HG02885 (cell line): ENCODE data around the gene LAD1.

Experiments used
- ATAC-seq: cut with Tn5 transposase; IDR thresholded peaks from one replicate; pipeline ENCODE4 v1.9.1; 2021; ENCODE audit warnings: mild to moderate bottlenecking; ENCODE audit not compliant: unreplicated experiment, poor library complexity

The LAD1 gene, protein sequence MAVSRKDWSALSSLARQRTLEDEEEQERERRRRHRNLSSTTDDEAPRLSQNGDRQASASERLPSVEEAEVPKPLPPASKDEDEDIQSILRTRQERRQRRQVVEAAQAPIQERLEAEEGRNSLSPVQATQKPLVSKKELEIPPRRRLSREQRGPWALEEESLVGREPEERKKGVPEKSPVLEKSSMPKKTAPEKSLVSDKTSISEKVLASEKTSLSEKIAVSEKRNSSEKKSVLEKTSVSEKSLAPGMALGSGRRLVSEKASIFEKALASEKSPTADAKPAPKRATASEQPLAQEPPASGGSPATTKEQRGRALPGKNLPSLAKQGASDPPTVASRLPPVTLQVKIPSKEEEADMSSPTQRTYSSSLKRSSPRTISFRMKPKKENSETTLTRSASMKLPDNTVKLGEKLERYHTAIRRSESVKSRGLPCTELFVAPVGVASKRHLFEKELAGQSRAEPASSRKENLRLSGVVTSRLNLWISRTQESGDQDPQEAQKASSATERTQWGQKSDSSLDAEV

GRCh38 chr1:201399018-201399351, at the start of gene LAD1:
Gene LAD1, minus strand, starts transcription at chr1:201399324. Its CDS starts 18 bp downstream, at chr1:201399306.
- no peak for ATAC-seq

DNA sequence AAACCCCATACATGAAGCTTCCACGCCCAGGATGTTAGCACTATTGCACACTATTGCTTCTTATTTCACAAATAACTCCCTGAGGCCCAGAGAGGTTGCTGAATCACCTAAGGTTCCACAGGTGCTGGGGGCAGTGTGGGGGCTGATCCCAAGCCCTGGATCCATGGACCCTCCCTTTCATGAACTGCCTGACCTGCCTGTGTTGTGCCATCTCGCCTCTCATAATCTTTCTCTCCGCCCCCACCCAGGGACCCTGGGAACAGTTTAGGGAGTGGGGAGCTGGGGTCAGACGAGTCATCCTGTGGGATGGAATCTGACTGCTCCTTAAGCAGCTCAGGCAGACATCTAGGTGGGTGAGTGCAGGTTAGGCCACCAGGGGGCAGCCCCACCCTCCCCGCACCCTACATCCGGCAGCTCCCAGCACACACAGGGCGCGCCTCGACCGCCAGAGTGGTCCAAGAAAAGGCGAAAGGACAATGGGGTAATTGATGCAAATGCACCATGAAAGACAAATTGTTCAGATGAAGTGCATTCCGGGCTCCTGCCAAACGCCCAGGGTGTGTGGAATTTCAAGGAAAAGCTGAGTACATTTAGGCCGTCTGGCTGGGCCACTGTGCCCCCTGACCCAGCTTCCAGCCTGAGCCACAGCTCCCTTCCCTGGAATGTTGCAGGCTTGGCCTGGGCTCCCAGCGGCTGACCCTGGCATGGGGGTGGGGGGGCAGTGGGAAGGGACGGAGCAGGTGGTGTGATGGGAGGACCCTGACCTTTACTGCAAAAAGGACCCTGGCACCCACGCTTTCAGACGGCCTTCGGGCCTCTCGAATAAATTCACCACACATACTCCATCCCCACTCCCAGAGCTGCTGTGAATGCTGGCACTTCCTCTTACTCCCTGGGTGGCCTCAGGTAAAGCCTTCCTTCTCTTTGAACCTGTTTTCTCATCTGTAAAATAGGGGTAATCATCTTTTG, 49.1 kb upstream of the LAD1 start:
- peak; percentile 80 for ATAC-seq

DNA sequence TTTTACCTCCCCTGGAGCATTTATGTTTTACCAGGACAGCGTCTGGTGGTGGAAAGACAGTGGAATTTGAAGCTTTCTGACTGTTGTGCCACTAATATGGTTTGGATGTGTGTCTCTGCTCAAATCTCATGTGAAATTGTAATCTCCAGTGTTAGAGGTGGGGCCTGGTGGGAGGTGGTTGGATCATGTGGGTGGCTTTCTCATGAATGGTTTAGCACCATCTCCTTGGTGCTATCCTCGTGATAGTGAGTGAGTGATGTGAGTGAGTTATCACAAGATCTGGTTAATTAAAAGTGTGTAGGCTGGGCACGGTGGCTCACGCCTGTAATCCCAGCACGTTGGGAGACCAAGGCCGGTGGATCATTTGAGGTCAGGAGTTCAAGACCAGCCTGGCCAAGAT, 46.2 kb upstream of the LAD1 start:
- ATAC-seq = no peak

DNA sequence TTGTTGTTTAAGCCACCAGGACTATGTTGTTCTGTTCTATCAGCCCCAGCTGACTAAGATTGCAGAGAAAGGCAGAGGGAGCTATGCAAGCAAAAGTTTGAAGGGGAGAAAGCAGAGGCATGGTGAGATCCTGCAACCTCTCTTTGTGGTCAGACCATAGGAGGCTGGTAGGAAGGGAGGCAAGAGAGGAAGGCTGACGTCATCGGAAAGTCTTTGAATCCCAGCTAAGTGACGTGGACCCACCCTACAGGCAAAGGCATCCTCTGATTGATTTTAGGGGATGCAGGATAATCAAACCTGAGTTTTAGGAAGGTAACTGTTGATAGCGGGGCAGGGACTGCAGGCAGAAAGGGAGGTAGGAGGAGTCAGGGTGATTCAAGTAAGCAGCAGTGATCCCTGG, 45.7 kb upstream of the LAD1 start:
- no peak for ATAC-seq

- ATAC-seq = no peak
Observed at GRCh38 chr1:201443747-201444146, 44.6 kb upstream of the LAD1 start.

DNA sequence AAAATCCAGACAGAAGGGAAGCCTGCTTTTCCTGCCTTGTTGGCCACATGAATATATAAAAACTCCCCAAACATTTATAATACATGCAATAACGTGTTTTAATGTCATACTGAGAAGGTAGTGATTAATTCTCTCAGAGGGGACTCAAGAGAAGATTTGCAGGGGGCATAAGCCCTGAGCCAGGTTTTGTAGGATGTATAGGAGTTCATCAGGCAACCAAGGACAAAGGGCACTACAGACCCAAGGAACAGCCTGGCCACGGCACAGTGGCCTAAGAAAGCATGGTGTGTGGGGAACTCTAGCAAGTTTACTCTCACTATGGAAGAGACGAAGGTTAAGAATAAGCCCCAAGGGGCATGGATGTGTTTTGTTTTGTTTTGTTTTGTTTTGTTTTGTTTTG, 37.8 kb upstream of the LAD1 start:
- no peak for ATAC-seq

- ATAC-seq = no peak
Observed at GRCh38 chr1:201436393-201436792, 37.3 kb upstream of the LAD1 start.

GRCh38 chr1:201434266-201434665, 35.1 kb upstream of the LAD1 start:
- no peak for ATAC-seq

DNA sequence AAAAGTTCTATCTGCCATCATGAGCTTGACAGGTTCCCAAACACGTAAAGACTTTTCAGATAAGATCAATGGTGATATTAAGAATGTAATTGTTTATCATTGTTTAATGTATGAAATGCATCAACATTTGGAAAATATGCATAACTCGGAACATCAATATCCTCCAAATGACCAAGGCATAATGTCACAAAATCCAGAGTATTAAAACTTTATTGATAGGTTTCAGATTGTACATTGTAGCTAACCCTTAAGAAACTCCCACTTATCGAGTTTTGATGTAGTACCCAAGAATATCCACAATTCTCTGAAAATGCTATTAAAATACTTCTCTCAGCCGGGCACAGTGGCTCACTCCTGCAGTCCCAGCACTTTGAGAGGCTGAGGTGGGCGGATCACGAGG, 34.5 kb upstream of the LAD1 start:
- ATAC-seq = no peak

- ATAC-seq = no peak
Observed at GRCh38 chr1:201430776-201431175, 31.7 kb upstream of the LAD1 start.

GRCh38 chr1:201429736-201430501, 30.8 kb upstream of the LAD1 start:
- no peak for ATAC-seq

DNA sequence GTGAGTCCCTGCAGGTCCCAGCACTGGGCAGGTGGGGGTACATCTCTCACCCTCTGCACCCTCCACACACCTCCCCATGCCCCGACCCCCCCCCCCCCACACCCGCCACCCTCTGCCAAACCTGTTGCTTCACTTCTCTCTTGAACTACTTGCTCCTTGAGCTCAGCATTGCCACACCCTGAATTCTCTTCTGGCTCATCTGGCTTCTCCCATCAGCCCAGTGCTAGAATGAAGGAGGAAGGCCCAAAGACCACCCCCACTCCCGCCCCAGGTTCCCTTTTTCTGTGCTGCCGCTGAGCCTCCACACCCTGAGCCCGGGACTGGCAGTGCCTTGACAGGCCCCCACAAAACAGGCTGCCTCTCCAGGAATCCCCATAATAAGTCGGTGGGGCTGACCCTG, 28.8 kb upstream of the LAD1 start:
- no peak for ATAC-seq

DNA sequence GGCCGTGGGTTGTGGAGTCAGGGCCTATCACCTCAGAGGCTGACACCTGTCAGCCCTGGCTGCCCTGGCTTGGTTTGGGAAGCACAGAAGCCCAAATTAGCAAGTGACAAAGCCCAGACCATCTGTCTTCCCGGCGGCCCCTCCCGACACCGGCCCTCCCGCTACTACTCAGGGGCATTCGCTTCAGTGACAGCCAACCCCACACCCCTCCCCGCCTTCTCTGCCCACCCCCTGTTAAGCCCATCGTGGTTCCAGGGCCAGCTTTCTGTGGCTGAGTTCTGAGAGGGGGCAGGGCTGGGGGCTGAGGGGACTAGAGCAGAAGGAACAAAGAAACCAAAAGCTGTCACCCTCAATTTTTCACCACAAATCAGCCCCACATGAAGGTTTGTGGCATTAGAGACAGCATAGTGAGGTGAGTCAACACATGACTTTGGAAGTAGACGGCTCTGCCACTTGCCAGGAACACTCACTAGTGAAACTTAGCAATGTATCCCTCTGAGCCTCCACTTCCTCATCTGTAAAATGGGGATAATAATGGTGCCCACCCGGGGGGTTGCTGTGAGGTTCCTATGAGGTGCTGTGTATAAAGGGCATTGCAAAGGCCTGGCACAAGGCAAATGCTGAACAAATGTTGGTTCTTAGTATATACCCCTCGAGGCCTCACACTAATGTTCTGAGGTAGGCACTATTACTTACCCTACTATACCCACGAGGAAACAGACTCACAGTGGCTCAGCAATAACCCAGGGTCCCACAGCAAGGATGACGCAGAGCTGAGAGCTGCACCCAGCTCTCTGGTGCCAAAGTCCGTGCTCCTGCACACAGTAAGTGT, 27.6 kb upstream of the LAD1 start:
- no peak for ATAC-seq

- ATAC-seq = no peak
Observed at GRCh38 chr1:201424146-201424545, 25.0 kb upstream of the LAD1 start.

DNA sequence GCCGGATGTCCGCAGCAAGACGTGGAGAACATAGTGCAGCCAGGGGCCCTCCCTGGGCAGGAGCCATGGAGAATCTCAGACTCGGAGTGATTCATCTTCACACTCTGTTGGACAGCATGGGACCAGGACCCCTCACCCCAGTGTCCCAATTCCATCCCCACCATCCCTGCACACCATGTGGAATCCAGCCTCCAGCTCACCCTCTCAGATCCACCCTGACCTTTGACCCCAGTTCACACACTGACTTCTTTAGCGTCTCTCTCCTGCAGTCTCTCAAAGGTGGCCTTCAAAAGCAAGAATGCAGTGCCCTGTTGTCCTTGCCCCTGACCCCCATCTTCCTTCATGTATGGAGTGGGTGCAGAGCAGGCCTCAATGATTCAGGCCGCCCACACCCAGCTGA, 24.5 kb upstream of the LAD1 start:
- no peak for ATAC-seq

- ATAC-seq = no peak
Observed at GRCh38 chr1:201422436-201423030, 23.4 kb upstream of the LAD1 start.

DNA sequence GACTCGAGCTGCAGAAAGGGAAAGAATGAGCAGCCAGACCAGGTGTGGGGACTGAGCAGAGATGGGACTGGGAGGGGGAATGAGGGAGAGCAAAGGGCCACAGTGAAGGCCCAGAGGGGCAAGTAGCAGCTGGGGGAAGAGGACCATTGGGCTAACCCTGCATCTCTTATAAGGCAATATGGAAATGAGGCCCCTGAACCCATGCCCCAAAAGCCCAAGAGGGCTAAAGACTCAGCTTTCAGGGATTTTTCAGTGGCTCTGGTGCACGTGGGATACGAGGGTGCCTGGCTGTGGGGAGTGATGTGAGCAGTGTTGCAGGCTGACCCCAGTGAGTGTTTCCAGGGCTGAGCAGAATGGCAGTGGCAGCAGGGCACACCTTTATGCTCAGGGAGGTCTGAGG, 22.9 kb upstream of the LAD1 start:
- no peak for ATAC-seq

GRCh38 chr1:201421041-201421440, 21.9 kb upstream of the LAD1 start:
- no peak for ATAC-seq

DNA sequence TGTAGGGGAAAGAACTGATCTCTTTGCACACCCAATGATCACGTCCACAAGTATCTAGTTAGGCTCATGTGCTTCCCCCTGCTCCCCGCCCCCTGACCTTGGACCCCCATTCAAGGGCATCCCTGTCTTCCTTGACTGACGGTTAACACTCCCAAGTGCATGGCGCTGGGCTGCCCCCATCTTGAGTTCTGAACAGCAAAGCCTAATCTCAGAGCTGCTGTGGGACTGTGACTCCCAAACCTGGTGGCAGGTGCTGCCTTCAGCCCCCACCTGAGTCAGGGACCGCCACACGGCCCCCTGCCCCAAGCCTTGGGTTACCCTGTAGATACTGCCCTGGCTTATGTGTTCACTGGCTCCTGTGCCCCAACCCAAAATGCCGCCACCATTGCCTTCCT, 21.5 kb upstream of the LAD1 start:
- no peak for ATAC-seq
